ENCODE measurements around the gene HSPA1B.

DNA sequence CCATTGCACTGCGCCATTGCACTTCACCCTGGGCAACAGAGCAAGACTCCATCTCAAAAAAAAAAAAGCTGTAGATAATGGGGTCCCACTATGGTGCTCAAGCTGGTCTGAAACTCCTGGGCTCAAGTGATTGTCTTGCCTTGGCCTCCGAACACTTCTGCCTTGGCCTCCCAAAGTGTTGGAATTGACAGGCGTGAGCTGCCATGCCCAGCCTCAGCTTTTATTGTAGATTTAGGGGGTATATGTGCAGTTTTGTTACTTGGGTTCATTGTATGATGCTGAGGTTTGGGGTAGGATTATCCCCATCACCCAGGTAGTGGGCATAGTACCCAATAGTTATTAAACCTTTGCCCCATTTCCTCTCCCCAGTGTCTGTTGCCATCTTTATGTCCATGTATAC, 11.4 kb downstream of the HSPA1B start:
- TF ChIP-seq, protein P1, sequence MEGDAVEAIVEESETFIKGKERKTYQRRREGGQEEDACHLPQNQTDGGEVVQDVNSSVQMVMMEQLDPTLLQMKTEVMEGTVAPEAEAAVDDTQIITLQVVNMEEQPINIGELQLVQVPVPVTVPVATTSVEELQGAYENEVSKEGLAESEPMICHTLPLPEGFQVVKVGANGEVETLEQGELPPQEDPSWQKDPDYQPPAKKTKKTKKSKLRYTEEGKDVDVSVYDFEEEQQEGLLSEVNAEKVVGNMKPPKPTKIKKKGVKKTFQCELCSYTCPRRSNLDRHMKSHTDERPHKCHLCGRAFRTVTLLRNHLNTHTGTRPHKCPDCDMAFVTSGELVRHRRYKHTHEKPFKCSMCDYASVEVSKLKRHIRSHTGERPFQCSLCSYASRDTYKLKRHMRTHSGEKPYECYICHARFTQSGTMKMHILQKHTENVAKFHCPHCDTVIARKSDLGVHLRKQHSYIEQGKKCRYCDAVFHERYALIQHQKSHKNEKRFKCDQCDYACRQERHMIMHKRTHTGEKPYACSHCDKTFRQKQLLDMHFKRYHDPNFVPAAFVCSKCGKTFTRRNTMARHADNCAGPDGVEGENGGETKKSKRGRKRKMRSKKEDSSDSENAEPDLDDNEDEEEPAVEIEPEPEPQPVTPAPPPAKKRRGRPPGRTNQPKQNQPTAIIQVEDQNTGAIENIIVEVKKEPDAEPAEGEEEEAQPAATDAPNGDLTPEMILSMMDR (IDR thresholded peaks at IDR 0.05), result no peak
- no peak for TF ChIP-seq USF2 (IDR thresholded peaks at IDR 0.05)
- no peak for TF ChIP-seq RAD21 (conservative IDR thresholded peaks at IDR 0.05 in 1 of 2, IDR thresholded peaks at IDR 0.05 in 1 of 2)
- TF ChIP-seq POLR2A (IDR thresholded peaks at IDR 0.05; ENCODE audit: low read length), result no peak
- no peak for TF ChIP-seq KDM5A (IDR thresholded peaks at IDR 0.05)
- no peak for TF ChIP-seq CHD2 (IDR thresholded peaks at IDR 0.05; ENCODE audit: low read length, partially characterized antibody)
- TF ChIP-seq, protein P2, sequence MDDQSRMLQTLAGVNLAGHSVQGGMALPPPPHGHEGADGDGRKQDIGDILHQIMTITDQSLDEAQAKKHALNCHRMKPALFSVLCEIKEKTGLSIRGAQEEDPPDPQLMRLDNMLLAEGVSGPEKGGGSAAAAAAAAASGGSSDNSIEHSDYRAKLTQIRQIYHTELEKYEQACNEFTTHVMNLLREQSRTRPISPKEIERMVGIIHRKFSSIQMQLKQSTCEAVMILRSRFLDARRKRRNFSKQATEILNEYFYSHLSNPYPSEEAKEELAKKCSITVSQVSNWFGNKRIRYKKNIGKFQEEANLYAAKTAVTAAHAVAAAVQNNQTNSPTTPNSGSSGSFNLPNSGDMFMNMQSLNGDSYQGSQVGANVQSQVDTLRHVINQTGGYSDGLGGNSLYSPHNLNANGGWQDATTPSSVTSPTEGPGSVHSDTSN (IDR thresholded peaks at IDR 0.05), result no peak
- no peak for TF ChIP-seq BCL3 (IDR thresholded peaks at IDR 0.05)
- TF ChIP-seq ZNF302 (CRISPR knock-in tag; IDR thresholded peaks at IDR 0.05), result no peak

Measured in A549 (cell line).